ENCODE results near the gene MYBBP1A.

Gene MYBBP1A

GRCh38 chr17:4534515-4534914 is 20.7 kb downstream of the MYBBP1A start:
- no peak for DNase-seq (ENCODE audit: insufficient read length, low spot score)
- no peak for TF ChIP-seq POLR2AphosphoS5 (IDR thresholded peaks at IDR 0.05; ENCODE audit: low read depth, low read length)
- TF ChIP-seq SPI1 (IDR thresholded peaks at IDR 0.05; ENCODE audit: low read depth, low read length) = no peak
- no peak for TF ChIP-seq TAF1 (IDR thresholded peaks at IDR 0.05; ENCODE audit: low read depth, low read length)
- TF ChIP-seq PAX5 (IDR thresholded peaks at IDR 0.05; ENCODE audit: insufficient read depth, low read length, severe bottlenecking) = no peak
- TF ChIP-seq POLR2A (IDR thresholded peaks at IDR 0.05; ENCODE audit: low read depth, low read length) = no peak
- no peak for TF ChIP-seq POU2F2 (IDR thresholded peaks at IDR 0.05; ENCODE audit: low read depth, low read length)
- no peak for FAIRE-seq

- no peak for TF ChIP-seq POLR2A (IDR thresholded peaks at IDR 0.05; ENCODE audit: low read depth, low read length)
- TF ChIP-seq SPI1 (IDR thresholded peaks at IDR 0.05; ENCODE audit: low read depth, low read length) = no peak
- FAIRE-seq = no peak
Measured at GRCh38 chr17:4533523-4534504, 21.4 kb downstream of the MYBBP1A start.

GRCh38 chr17:4532860-4533522 is 22.2 kb downstream of the MYBBP1A start:
- TF ChIP-seq POLR2A (IDR thresholded peaks at IDR 0.05; ENCODE audit: low read depth, low read length) (no peak), SPI1 (IDR thresholded peaks at IDR 0.05; ENCODE audit: low read depth, low read length) (no peak), TAF1 (IDR thresholded peaks at IDR 0.05; ENCODE audit: low read depth, low read length) (no peak), POU2F2 (IDR thresholded peaks at IDR 0.05; ENCODE audit: low read depth, low read length) (no peak), PAX5 (IDR thresholded peaks at IDR 0.05; ENCODE audit: insufficient read depth, low read length, severe bottlenecking) (no peak)
- FAIRE-seq (no peak), DNase-seq (ENCODE audit: insufficient read length, low spot score) (no peak)

More at GRCh38 chr17:4533523-4534504, 21.4 kb downstream of the MYBBP1A start:
- DNase-seq (ENCODE audit: insufficient read length, low spot score) = no peak

- DNase-seq (ENCODE audit: insufficient read length, low spot score) = no peak
- TF ChIP-seq POLR2AphosphoS5 (IDR thresholded peaks at IDR 0.05; ENCODE audit: low read depth, low read length) = no peak
- TF ChIP-seq PAX5 (IDR thresholded peaks at IDR 0.05; ENCODE audit: insufficient read depth, low read length, severe bottlenecking) = no peak
- TF ChIP-seq TAF1 (IDR thresholded peaks at IDR 0.05; ENCODE audit: low read depth, low read length) = no peak
- no peak for TF ChIP-seq POLR2A (IDR thresholded peaks at IDR 0.05; ENCODE audit: low read depth, low read length)
- no peak for TF ChIP-seq POU2F2 (IDR thresholded peaks at IDR 0.05; ENCODE audit: low read depth, low read length)
- no peak for TF ChIP-seq SPI1 (IDR thresholded peaks at IDR 0.05; ENCODE audit: low read depth, low read length)
- FAIRE-seq = no peak
Measured at GRCh38 chr17:4531988-4532736, 23.0 kb downstream of the MYBBP1A start.

- TF ChIP-seq PAX5 (IDR thresholded peaks at IDR 0.05; ENCODE audit: insufficient read depth, low read length, severe bottlenecking) (no peak), POLR2AphosphoS5 (IDR thresholded peaks at IDR 0.05; ENCODE audit: low read depth, low read length) (no peak), TAF1 (IDR thresholded peaks at IDR 0.05; ENCODE audit: low read depth, low read length) (no peak), POU2F2 (IDR thresholded peaks at IDR 0.05; ENCODE audit: low read depth, low read length) (no peak), SPI1 (IDR thresholded peaks at IDR 0.05; ENCODE audit: low read depth, low read length) (no peak), POLR2A (IDR thresholded peaks at IDR 0.05; ENCODE audit: low read depth, low read length) (no peak)
- DNase-seq (ENCODE audit: insufficient read length, low spot score) (no peak), FAIRE-seq (no peak)
Measured at GRCh38 chr17:4530799-4531730, 24.1 kb downstream of the MYBBP1A start.

- no peak for FAIRE-seq
- no peak for DNase-seq (ENCODE audit: insufficient read length, low spot score)
- TF ChIP-seq POLR2AphosphoS5 (IDR thresholded peaks at IDR 0.05; ENCODE audit: low read depth, low read length) (no peak), POLR2A (IDR thresholded peaks at IDR 0.05; ENCODE audit: low read depth, low read length) (no peak), POU2F2 (IDR thresholded peaks at IDR 0.05; ENCODE audit: low read depth, low read length) (no peak), TAF1 (IDR thresholded peaks at IDR 0.05; ENCODE audit: low read depth, low read length) (no peak), PAX5 (IDR thresholded peaks at IDR 0.05; ENCODE audit: insufficient read depth, low read length, severe bottlenecking) (no peak), SPI1 (IDR thresholded peaks at IDR 0.05; ENCODE audit: low read depth, low read length) (no peak)
Measured at GRCh38 chr17:4529533-4530152, 25.5 kb downstream of the MYBBP1A start.

GRCh38 chr17:4527566-4528125 is 27.5 kb downstream of the MYBBP1A start:
- TF ChIP-seq SPI1 (IDR thresholded peaks at IDR 0.05; ENCODE audit: low read depth, low read length) (no peak), POLR2AphosphoS5 (IDR thresholded peaks at IDR 0.05; ENCODE audit: low read depth, low read length) (no peak), PAX5 (IDR thresholded peaks at IDR 0.05; ENCODE audit: insufficient read depth, low read length, severe bottlenecking) (no peak), POU2F2 (IDR thresholded peaks at IDR 0.05; ENCODE audit: low read depth, low read length) (no peak), TAF1 (IDR thresholded peaks at IDR 0.05; ENCODE audit: low read depth, low read length) (no peak), POLR2A (IDR thresholded peaks at IDR 0.05; ENCODE audit: low read depth, low read length) (no peak)
- DNase-seq (ENCODE audit: insufficient read length, low spot score) = no peak
- no peak for FAIRE-seq

GRCh38 chr17:4527134-4527533 is 28.1 kb downstream of the MYBBP1A start:
- FAIRE-seq = no peak

More at GRCh38 chr17:4527134-4527533, 28.1 kb downstream of the MYBBP1A start:
- no peak for DNase-seq (ENCODE audit: insufficient read length, low spot score)
- TF ChIP-seq TAF1 (IDR thresholded peaks at IDR 0.05; ENCODE audit: low read depth, low read length) = no peak
- TF ChIP-seq PAX5 (IDR thresholded peaks at IDR 0.05; ENCODE audit: insufficient read depth, low read length, severe bottlenecking) = no peak
- TF ChIP-seq POLR2A (IDR thresholded peaks at IDR 0.05; ENCODE audit: low read depth, low read length) = no peak
- TF ChIP-seq POU2F2 (IDR thresholded peaks at IDR 0.05; ENCODE audit: low read depth, low read length) = no peak
- TF ChIP-seq SPI1 (IDR thresholded peaks at IDR 0.05; ENCODE audit: low read depth, low read length) = no peak
- no peak for TF ChIP-seq POLR2AphosphoS5 (IDR thresholded peaks at IDR 0.05; ENCODE audit: low read depth, low read length)
